Measurements from ENCODE around the gene TMA7. TPM values are rescaled to one million over a fixed set of nuclear protein-coding genes. Genes with fewer than 3 reads are reported as not detected.

TMA7 gene
- total and polyA plus RNA-seq, 10 of the 15 experiments (the other 5 are each of a cell fraction or from before 2014, with no cell fraction given), result 319 to 1,760 (median 752) TPM

GRCh38 chr3:48435774-48436476 is 4.1 kb upstream of the TMA7 start (continued):
- no peak for TF ChIP-seq ZNF687 (IDR thresholded peaks at IDR 0.05)
- no peak for TF ChIP-seq CBX3 (IDR thresholded peaks at IDR 0.05; ENCODE audit: borderline replicate concordance, low read depth)
- TF ChIP-seq NKRF (conservative IDR thresholded peaks at IDR 0.05), result no peak
- no peak for TF ChIP-seq RBBP5 (conservative IDR thresholded peaks at IDR 0.05)
- no peak for TF ChIP-seq CBFB (IDR thresholded peaks at IDR 0.05; ENCODE audit: low read depth)
- no peak for TF ChIP-seq MAX (IDR thresholded peaks at IDR 0.05; ENCODE audit: low read depth, low read length)
- no peak for TF ChIP-seq BCL11A (IDR thresholded peaks at IDR 0.05; ENCODE audit: low read depth, low read length)
- TF ChIP-seq CBX5 (IDR thresholded peaks at IDR 0.05; ENCODE audit: low read depth), result no peak
- TF ChIP-seq PBX3 (IDR thresholded peaks at IDR 0.05; ENCODE audit: insufficient replicate concordance, low read depth, low read length), result no peak
- TF ChIP-seq PML (IDR thresholded peaks at IDR 0.05; ENCODE audit: low read length), result no peak
- TF ChIP-seq MXI1 (IDR thresholded peaks at IDR 0.05; ENCODE audit: low read depth, low read length), result 0 out of 2 replicates have a peak, but pooled peaks have one; percentile 16
- no peak for TF ChIP-seq KDM1A (IDR thresholded peaks at IDR 0.05; ENCODE audit: borderline replicate concordance)
- no peak for TF ChIP-seq CHD2 (IDR thresholded peaks at IDR 0.05; ENCODE audit: borderline replicate concordance, low read depth, low read length)
- peak; percentile 67; the same call in 1 of the 2 replicates for TF ChIP-seq ATF3 (IDR thresholded peaks at IDR 0.05; ENCODE audit: borderline replicate concordance, extremely low read depth, low read depth, low read length)
- TF ChIP-seq HDAC6 (IDR thresholded peaks at IDR 0.05; ENCODE audit: unreplicated experiment), result no peak
- TF ChIP-seq E4F1 (IDR thresholded peaks at IDR 0.05; ENCODE audit: borderline replicate concordance, partially characterized antibody), result no peak
- no peak for TF ChIP-seq ZBED1 (IDR thresholded peaks at IDR 0.05; ENCODE audit: borderline replicate concordance)
- no peak for TF ChIP-seq CHD4 (IDR thresholded peaks at IDR 0.05)
- no peak for TF ChIP-seq ZNF622 (IDR thresholded peaks at IDR 0.05)
- no peak for TF ChIP-seq ZNF274 (IDR thresholded peaks at IDR 0.05; ENCODE audit: insufficient read depth, insufficient read length)
- no peak for TF ChIP-seq TCF12 (IDR thresholded peaks at IDR 0.05; ENCODE audit: low read depth, low read length)

All from GM12878 (cell line).